Panc1 (cell line): ENCODE measurements around the gene NUP153.

Experiments used
- CTCF ChIP-seq: fragments of 450-650 bp; IDR thresholded peaks from 2 replicates; pipeline ENCODE4 v1.5.1; 2017; ENCODE audit warnings: mild to moderate bottlenecking
- POLR2AphosphoS5 ChIP-seq: IDR thresholded peaks from 2 replicates; pipeline ENCODE4 v1.6.1; 2012; ENCODE audit warnings: mild to moderate bottlenecking, low read depth, low read length, moderate library complexity

- TF ChIP-seq POLR2AphosphoS5 (no peak), CTCF (no peak)
These were observed 126.1 kb downstream of the NUP153 start for GRCh38 chr6:17580518-17581048.
